Activated B cell treated with CpG ODN at 0.5 μM for 24 hours (primary cell): ENCODE results near the gene PTPRC. TPM values are rescaled to one million over a fixed set of nuclear protein-coding genes. Genes with fewer than 3 reads are reported as not detected.

ENCODE experiments used
- ATAC-seq: fragments of 200-7000 bp; cut with Tn5 transposase; one replicate; pipeline ENCODE4 v1.10.0; 2021; ENCODE audit warnings: low read depth, mild to moderate bottlenecking, moderate library complexity
- CTCF ChIA-PET: fragments of 350-600 bp; sonication (Branson Sonifier 250); formaldehyde crosslinking; loops from one replicate; lab custom pipeline; 2021; ENCODE audit warnings: antibody characterized with exemption; lab: Charles Lee
- POLR2A ChIA-PET: fragments of 350-600 bp; sonication (Branson Sonifier 250); formaldehyde crosslinking; loops from one replicate; lab custom pipeline; 2021; ENCODE audit warnings: antibody characterized with exemption; lab: Charles Lee
- DNase-seq: peaks from one replicate; pipeline ENCODE4 v3.0.0; 2022
- H3K27ac Mint-ChIP-seq: one replicate; pipeline ENCODE4 v1.8.0; 2020; ENCODE audit warnings: mixed read lengths
- H3K27me3 Mint-ChIP-seq: one replicate; pipeline ENCODE4 v1.8.0; 2021; ENCODE audit warnings: mixed read lengths
- H3K36me3 Mint-ChIP-seq: one replicate; pipeline ENCODE4 v1.8.0; 2021; ENCODE audit warnings: low read depth, mixed read lengths
- H3K4me1 Mint-ChIP-seq: one replicate; pipeline ENCODE4 v1.8.0; 2021; ENCODE audit warnings: mixed read lengths
- H3K4me3 Mint-ChIP-seq: one replicate; pipeline ENCODE4 v1.8.0; 2020; ENCODE audit warnings: mild to moderate bottlenecking, mixed read lengths
- H3K9me3 Mint-ChIP-seq: one replicate; pipeline ENCODE4 v1.8.0; 2020; ENCODE audit warnings: mixed read lengths
- intact Hi-C: fragments of 100-400 bp; cut with micrococcal nuclease; formaldehyde crosslinking; loops from one replicate; pipeline ENCODE4 v1.15.1; 2024
- total RNA-seq: library from RNA; stranded (reverse); gene quantifications from 2 replicates; pipeline ENCODE4 v1.2.3, GENCODE V29; 2022
- TF ChIP-seq, protein P1 (sequence below): fragments of 200-600 bp; IDR thresholded peaks from one replicate; pipeline ENCODE4 v1.8.0; 2022; ENCODE audit warnings: antibody characterized with exemption, mild to moderate bottlenecking

Gene PTPRC
- total RNA-seq, 1 donor from 2014 or later: 506 TPM

DNA sequence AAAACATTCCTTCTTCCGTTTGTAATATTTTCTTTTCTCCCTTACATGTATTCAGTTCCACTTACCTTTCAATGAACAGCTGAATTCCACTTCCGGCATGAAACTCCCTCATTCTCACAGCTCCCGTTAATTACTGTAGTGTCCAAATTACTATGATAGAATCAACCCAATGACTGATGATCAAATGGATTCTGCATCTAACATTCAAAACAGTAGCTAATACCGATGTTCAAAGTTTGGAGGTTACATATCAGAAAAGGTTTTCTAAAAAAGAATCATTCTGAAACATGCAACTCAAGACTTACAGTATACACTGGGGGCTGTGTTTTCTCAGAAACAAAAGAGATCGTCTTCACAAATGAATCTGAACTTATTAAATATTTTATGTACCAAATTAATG lies 77.2 kb downstream of the PTPRC start:
- ChIA-PET POLR2A (interaction anchor here (0.6 kb wide), 1 partner anchor 174 kb away, joined by 4 read pairs; no protein-coding TSS in a partner anchor), CTCF (no interaction called here)
- Mint-ChIP-seq H3K4me3 (no peak overlapping the region), H3K4me1 (peaks cover 8% of the 10 kb centered on the region), H3K27ac (peak overlapping the region; percentile 50), H3K36me3 (peaks cover 82% of the 10 kb centered on the region), H3K27me3 (no peaks in the 10 kb centered on the region), H3K9me3 (no peaks in the 10 kb centered on the region)
- intact Hi-C loops: no loop called here
- ATAC-seq: no peak
- no peak for DNase-seq
- TF ChIP-seq, protein P1, sequence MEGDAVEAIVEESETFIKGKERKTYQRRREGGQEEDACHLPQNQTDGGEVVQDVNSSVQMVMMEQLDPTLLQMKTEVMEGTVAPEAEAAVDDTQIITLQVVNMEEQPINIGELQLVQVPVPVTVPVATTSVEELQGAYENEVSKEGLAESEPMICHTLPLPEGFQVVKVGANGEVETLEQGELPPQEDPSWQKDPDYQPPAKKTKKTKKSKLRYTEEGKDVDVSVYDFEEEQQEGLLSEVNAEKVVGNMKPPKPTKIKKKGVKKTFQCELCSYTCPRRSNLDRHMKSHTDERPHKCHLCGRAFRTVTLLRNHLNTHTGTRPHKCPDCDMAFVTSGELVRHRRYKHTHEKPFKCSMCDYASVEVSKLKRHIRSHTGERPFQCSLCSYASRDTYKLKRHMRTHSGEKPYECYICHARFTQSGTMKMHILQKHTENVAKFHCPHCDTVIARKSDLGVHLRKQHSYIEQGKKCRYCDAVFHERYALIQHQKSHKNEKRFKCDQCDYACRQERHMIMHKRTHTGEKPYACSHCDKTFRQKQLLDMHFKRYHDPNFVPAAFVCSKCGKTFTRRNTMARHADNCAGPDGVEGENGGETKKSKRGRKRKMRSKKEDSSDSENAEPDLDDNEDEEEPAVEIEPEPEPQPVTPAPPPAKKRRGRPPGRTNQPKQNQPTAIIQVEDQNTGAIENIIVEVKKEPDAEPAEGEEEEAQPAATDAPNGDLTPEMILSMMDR: no peak

DNA sequence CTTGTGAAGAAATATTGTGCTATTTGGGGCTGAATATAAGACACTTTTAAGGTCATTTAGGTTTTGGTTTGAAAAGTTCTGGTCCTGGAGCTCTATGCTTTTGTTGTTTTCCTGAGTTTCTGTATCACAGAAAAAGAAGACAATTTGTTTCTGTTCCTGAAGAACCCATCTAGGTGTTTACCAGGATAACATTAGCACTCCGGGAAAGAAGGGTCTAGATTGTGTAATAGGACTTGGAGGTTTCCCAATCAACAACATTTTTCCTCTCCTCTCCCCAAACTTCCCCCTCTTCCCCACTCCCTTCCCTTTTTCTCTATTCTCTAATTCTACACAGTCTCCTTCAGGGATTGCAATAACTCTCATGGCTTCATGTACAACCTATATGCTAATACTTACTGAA lies 78.7 kb downstream of the PTPRC start:
- DNase-seq: no peak
- peak overlapping the region; percentile 41 for H3K27ac Mint-ChIP-seq
- no peak for ATAC-seq
- H3K27me3 Mint-ChIP-seq: no peaks in the 10 kb centered on the region
- H3K4me3 Mint-ChIP-seq: no peak overlapping the region
- H3K9me3 Mint-ChIP-seq: no peaks in the 10 kb centered on the region
- CTCF ChIA-PET: interaction anchor here (1.4 kb wide), 1 partner anchor 396 kb away, joined by 3 read pairs; no protein-coding TSS in a partner anchor
- intact Hi-C loops: no loop called here
- peaks cover 8% of the 10 kb centered on the region for H3K4me1 Mint-ChIP-seq
- peaks cover 76% of the 10 kb centered on the region for H3K36me3 Mint-ChIP-seq
- POLR2A ChIA-PET: no interaction called here
- TF ChIP-seq, protein P1: no peak

DNA sequence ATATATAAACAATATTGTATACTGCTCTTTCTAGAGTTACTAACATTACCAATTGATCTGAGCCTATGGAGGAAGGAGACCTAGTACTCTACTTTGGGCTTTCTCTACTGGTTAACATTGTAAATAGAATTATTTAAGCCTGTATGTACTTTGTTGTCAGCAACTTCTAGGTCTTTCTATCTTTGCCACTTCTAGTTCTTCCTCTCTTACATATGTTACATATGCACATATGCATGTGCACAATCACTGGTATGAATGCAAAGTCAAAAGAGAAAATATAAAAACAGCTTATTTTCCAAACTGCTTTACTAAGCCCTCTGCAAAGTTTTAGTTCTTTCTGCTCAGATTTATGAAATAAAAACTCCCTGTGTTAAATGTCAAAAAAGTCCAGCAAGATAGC lies 84.3 kb downstream of the PTPRC start:
- ATAC-seq (no peak), DNase-seq (no peak)
- H3K4me3 Mint-ChIP-seq: no peak overlapping the region
- H3K4me1 Mint-ChIP-seq: peaks cover 12% of the 10 kb centered on the region
- TF ChIP-seq, protein P1: no peak
- ChIA-PET CTCF (interaction anchor here (0.8 kb wide), 1 partner anchor 20 kb away, joined by 3 read pairs; no protein-coding TSS in a partner anchor), POLR2A (interaction anchor here (1.5 kb wide), 1 partner anchor 24 kb away, joined by 4 read pairs; no protein-coding TSS in a partner anchor)
- H3K9me3 Mint-ChIP-seq: no peaks in the 10 kb centered on the region
- H3K27me3 Mint-ChIP-seq: no peaks in the 10 kb centered on the region
- H3K36me3 Mint-ChIP-seq: peaks cover 75% of the 10 kb centered on the region
- intact Hi-C loops: no loop called here
- H3K27ac Mint-ChIP-seq: no peak overlapping the region

DNA sequence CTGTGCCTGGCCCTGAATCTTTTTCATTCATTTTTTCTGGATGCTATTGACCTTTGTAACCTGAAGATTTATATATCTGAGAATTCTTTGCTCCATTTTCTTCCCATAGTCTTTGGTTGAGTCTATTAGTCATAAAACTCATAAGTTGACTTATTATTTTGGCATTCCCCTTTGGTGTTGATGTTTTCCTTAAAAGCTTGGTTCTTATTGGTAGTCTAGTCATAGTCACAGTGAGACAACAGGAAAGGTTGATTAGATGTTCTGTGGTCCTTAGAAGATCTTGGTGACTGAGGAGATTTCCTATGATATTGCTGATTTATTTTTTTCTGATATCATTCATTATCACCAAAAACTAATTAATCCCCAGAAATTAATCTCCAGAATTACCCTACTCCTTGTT lies 86.2 kb downstream of the PTPRC start:
- ChIA-PET POLR2A (no interaction called here), CTCF (no interaction called here)
- Mint-ChIP-seq H3K9me3 (no peaks in the 10 kb centered on the region), H3K4me1 (peaks cover 12% of the 10 kb centered on the region), H3K27me3 (no peaks in the 10 kb centered on the region), H3K4me3 (no peak overlapping the region), H3K36me3 (peaks cover 71% of the 10 kb centered on the region), H3K27ac (peak overlapping the region; percentile 37)
- no peak for DNase-seq
- TF ChIP-seq, protein P1: no peak
- no peak for ATAC-seq
- intact Hi-C loops: no loop called here

DNA sequence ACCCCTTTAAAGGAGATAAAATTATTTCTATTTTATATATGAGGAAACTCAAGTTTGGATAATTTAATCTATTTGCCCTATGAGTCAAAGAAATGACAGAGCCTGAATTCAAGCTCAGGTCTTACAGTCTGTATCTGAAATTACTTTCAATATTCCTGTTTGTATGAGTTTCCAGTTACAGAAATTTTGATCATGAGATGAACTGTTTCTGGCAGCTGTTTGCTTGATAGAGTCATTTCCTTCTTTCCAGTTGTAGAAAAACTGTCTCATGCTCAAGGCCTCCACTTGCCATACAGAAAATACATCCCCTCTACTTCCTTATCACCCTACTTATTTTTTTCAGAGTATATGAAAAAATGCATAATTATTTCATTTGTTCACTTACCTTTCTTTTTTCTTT lies 87.6 kb downstream of the PTPRC start:
- peaks cover 9% of the 10 kb centered on the region for H3K4me1 Mint-ChIP-seq
- POLR2A ChIA-PET: no interaction called here

More for the DNA sequence above, 87.6 kb downstream of the PTPRC start:
- Mint-ChIP-seq H3K27me3 (no peaks in the 10 kb centered on the region), H3K9me3 (no peaks in the 10 kb centered on the region), H3K27ac (peak overlapping the region; percentile 46), H3K36me3 (peaks cover 70% of the 10 kb centered on the region), H3K4me3 (no peak overlapping the region)
- TF ChIP-seq, protein P1: no peak
- intact Hi-C loops: loop anchor here (2.0 kb wide), 2 partner anchors 14 to 18 kb away; no protein-coding TSS in a partner anchor
- DNase-seq: no peak
- ATAC-seq: no peak
- CTCF ChIA-PET: no interaction called here
